Measurements from ENCODE around the gene OR2V2. TPM values are rescaled to one million over a fixed set of nuclear protein-coding genes. Genes with fewer than 3 reads are reported as not detected.
A peak's percentile ranks its signal among the peaks of the same experiment; 100 is the strongest.

Gene OR2V2
- total RNA-seq, 6 experiments from 2014 or later: not detected

DNA sequence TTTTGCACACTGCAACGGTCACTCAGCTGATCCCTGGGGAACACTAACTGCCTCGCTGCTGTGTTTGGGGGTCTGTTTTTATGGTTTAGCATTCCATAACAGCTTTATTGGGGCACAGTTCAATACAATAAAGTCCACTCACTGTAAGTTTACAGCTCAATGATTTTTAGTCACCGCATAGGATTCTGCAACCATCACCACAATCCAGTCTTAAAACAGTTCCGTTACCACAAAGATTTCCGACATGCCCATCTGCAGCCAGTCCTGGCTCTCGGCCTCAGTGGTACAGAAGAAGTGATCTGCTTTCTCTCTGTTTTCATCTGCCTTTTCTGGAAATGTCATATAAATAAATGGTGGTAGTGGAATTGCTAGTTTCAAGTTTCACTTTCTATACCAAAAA, 23.6 kb downstream of the OR2V2 start:
- Histone ChIP-seq H3K27ac (no peak overlapping the region), H3K4me1 (no peaks in the 10 kb centered on the region), H3K36me3 (no peaks in the 10 kb centered on the region), H3K27me3 (peaks cover 0 to 23% of the 10 kb centered on the region in 2 donors), H3K9me3 (no peaks in the 10 kb centered on the region), H3K4me3 (no peak overlapping the region)
- WGBS (ENCODE audit: insufficient coverage, low coverage, low lambda C conversion rate, missing lambda C conversion rate): 59% methylated on average over 6 of the region's 6 CpGs
- DNase-seq: no peak
- no peak for TF ChIP-seq POLR2A (IDR thresholded peaks at IDR 0.05)
- TF ChIP-seq, protein P1, sequence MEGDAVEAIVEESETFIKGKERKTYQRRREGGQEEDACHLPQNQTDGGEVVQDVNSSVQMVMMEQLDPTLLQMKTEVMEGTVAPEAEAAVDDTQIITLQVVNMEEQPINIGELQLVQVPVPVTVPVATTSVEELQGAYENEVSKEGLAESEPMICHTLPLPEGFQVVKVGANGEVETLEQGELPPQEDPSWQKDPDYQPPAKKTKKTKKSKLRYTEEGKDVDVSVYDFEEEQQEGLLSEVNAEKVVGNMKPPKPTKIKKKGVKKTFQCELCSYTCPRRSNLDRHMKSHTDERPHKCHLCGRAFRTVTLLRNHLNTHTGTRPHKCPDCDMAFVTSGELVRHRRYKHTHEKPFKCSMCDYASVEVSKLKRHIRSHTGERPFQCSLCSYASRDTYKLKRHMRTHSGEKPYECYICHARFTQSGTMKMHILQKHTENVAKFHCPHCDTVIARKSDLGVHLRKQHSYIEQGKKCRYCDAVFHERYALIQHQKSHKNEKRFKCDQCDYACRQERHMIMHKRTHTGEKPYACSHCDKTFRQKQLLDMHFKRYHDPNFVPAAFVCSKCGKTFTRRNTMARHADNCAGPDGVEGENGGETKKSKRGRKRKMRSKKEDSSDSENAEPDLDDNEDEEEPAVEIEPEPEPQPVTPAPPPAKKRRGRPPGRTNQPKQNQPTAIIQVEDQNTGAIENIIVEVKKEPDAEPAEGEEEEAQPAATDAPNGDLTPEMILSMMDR (IDR thresholded peaks at IDR 0.05): no peak
- ATAC-seq: no peak
- intact Hi-C loops (cut with DNase I): no loop called here

DNA sequence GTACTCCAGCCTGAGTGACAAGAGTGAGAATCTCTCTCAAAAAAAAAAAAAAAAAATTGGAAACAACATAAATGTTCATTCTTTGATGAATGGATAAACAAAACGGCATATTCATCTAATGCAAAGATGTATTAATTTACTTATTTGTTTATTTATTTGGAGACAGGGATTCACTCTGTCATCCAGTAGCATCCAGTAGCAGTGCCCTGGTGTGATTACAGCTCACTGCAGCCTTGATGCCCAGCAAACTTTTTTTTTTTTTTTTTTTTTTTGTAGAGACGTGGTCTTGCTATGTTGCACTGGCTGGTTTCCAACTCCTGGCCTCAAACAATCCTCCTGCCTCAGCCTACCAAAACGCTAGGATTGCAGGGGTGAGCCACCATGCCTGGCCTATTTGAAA, 24.4 kb downstream of the OR2V2 start:
- ATAC-seq: no peak
- TF ChIP-seq, protein P1 (IDR thresholded peaks at IDR 0.05): no peak
- TF ChIP-seq POLR2A (IDR thresholded peaks at IDR 0.05): no peak
- Histone ChIP-seq H3K27ac (no peak overlapping the region), H3K4me1 (no peaks in the 10 kb centered on the region), H3K9me3 (no peaks in the 10 kb centered on the region), H3K36me3 (no peaks in the 10 kb centered on the region), H3K4me3 (no peak overlapping the region), H3K27me3 (peaks cover 0 to 23% of the 10 kb centered on the region in 2 donors)
- WGBS (ENCODE audit: insufficient coverage, low coverage, low lambda C conversion rate, missing lambda C conversion rate): 40% methylated on average over 3 of the region's 3 CpGs
- intact Hi-C loops (cut with DNase I): no loop called here
- DNase-seq: no peak

DNA sequence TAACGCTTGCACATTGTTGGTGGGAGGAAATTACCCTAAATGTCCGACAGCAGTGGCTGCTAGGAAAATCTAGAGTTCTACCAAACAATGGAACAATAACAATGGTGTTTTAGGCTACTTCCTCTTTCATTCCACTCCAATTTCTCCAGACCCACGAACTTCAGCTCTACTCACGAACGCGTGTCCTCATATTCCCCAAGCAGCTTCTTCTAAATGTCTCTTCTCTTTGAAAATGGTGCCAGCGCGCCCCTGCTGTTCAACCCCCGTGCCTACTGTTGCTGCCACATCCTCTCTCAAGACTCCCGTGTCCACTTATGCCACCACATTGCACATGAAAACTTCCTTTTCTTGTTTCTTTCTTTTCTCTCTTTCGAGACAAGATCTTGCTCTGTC, 25.6 kb downstream of the OR2V2 start:
- Histone ChIP-seq H3K27me3 (peaks cover 0 to 23% of the 10 kb centered on the region in 2 donors), H3K9me3 (no peaks in the 10 kb centered on the region), H3K4me3 (no peak overlapping the region), H3K4me1 (no peaks in the 10 kb centered on the region), H3K36me3 (no peaks in the 10 kb centered on the region), H3K27ac (no peak overlapping the region)
- DNase-seq (no peak), ATAC-seq (peak in 3 of 4 donors; percentile 12 to 39 (median 29))
- TF ChIP-seq, protein P1 (IDR thresholded peaks at IDR 0.05): no peak
- TF ChIP-seq POLR2A (IDR thresholded peaks at IDR 0.05): no peak
- WGBS (ENCODE audit: insufficient coverage, low coverage, low lambda C conversion rate, missing lambda C conversion rate): 21% methylated on average over 11 of the region's 11 CpGs
- intact Hi-C loops (cut with DNase I): no loop called here

DNA sequence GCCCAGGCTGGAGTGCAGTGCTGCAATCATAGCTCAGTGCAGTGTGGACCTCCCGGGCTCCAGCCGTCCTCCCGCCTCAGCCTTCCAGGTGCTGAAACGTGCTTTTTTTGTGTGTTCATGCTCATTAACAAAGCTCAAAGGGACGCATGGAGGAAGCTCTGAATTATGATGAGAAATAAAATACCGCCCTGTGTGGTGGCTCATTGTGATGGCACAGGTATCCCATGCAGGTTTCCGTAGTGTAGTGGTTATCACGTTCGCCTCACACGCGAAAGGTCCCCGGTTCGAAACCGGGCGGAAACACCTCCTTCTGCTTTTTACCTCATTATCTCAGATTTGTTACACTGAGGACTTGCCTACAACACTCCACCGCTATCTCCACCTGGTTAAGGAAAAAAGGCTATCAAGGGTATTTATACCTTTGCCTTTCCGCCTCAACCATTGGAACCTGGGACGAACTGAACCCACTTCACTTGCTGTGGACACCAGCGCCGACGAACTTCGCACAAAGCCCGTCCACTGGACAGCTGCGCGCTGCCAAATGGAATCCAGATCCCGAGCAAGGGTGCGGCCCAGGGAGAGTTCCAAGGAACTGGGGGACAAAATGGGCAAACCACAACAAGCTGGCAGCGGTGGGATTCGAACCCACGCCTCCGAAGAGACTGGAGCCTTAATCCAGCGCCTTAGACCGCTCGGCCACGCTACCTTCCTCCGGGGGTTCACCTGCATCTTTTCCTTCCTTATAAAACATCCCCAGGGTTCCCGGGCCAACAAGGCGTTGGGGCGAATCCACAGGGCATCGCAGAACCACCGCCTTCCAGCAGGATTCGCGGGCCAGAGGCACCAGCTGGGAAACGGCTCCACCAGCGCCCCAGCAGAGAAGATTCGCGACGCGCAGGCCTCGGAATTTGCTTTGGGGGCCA, 26.3 kb downstream of the OR2V2 start:
- intact Hi-C loops (cut with DNase I): no loop called here

More for the DNA sequence above, 26.3 kb downstream of the OR2V2 start:
- no peak for TF ChIP-seq POLR2A (IDR thresholded peaks at IDR 0.05)
- TF ChIP-seq, protein P1 (IDR thresholded peaks at IDR 0.05): no peak
- ATAC-seq: peak in 2 of 4 donors; percentile 18 to 59
- Histone ChIP-seq H3K4me1 (no peaks in the 10 kb centered on the region), H3K36me3 (no peaks in the 10 kb centered on the region), H3K9me3 (no peaks in the 10 kb centered on the region), H3K4me3 (no peak overlapping the region), H3K27ac (no peak overlapping the region), H3K27me3 (peaks cover 0 to 19% of the 10 kb centered on the region in 2 donors)
- WGBS (ENCODE audit: insufficient coverage, low coverage, low lambda C conversion rate, missing lambda C conversion rate): 5% methylated on average over 46 of the region's 50 CpGs
- DNase-seq: no peak

All from right lobe of liver (tissue), 6 donors.